Osteoblast (primary cell): ENCODE results near the gene MRPL34. TPM values are rescaled to one million over a fixed set of nuclear protein-coding genes. Genes with fewer than 3 reads are reported as not detected.
A peak's percentile ranks its signal among the peaks of the same experiment; 100 is the strongest.

Experiments
- DNase-seq: peaks from one replicate; pipeline ENCODE4 v3.0.0; 2011; ENCODE audit warnings: low spot score, mixed read lengths; ENCODE audit not compliant: insufficient read length; ENCODE audit errors: missing footprints
- H2AFZ ChIP-seq: 2 replicates; pipeline ENCODE4 v1.6.0; 2011; ENCODE audit warnings: mild to moderate bottlenecking, low read length
- H3K27ac ChIP-seq: 2 replicates; pipeline ENCODE4 v1.5.1; 2011; ENCODE audit warnings: mild to moderate bottlenecking, low read depth, low read length, moderate library complexity
- H3K27me3 ChIP-seq: 2 replicates; pipeline ENCODE4 v1.6.0; 2012; ENCODE audit warnings: mild to moderate bottlenecking, control low read depth, inconsistent platforms, low read length, moderate library complexity; ENCODE audit not compliant: insufficient read depth
- H3K36me3 ChIP-seq: 2 replicates; pipeline ENCODE4 v1.5.1; 2011; ENCODE audit warnings: mild to moderate bottlenecking, low read length, control low read depth, moderate library complexity; ENCODE audit not compliant: insufficient read depth
- H3K4me1 ChIP-seq: 2 replicates; pipeline ENCODE4 v1.5.1; 2011; ENCODE audit warnings: mild to moderate bottlenecking, low read length, control low read depth, moderate library complexity; ENCODE audit not compliant: insufficient read depth
- H3K4me2 ChIP-seq: 2 replicates; pipeline ENCODE4 v1.6.0; 2011; ENCODE audit warnings: mild to moderate bottlenecking, low read length; ENCODE audit not compliant: insufficient read depth
- H3K4me3 ChIP-seq: fragments of 200-600 bp; sonication (generic); 3 replicates; pipeline ENCODE4 v1.5.1; 2012; ENCODE audit warnings: mild to moderate bottlenecking, low read length, inconsistent platforms; ENCODE audit not compliant: insufficient read depth
- H3K79me2 ChIP-seq: 2 replicates; pipeline ENCODE4 v1.6.0; 2012; ENCODE audit warnings: mild to moderate bottlenecking, low read length, control low read depth, inconsistent platforms; ENCODE audit not compliant: insufficient read depth
- H3K9me3 ChIP-seq: 2 replicates; pipeline ENCODE4 v1.5.1; 2011; ENCODE audit warnings: low read depth, low read length, control low read depth
- H4K20me1 ChIP-seq: 2 replicates; pipeline ENCODE4 v1.6.0; 2012; ENCODE audit warnings: mild to moderate bottlenecking, low read length, control low read depth; ENCODE audit not compliant: insufficient read depth
- CTCF ChIP-seq: IDR thresholded peaks from 2 replicates; pipeline ENCODE4 v1.5.1; 2011; ENCODE audit warnings: mild to moderate bottlenecking, low read depth, low read length, moderate library complexity; ENCODE audit errors: extremely low read depth
- total RNA-seq: library from RNA; depleted of rRNA; stranded (reverse); fragments of >200 nt; gene quantifications from 2 replicates; pipeline ENCODE4 v1.2.3, GENCODE V29; 2012

MRPL34 gene
- total RNA-seq, 1 donor, result 40.5 TPM

- no peak overlapping the region for H3K4me2 ChIP-seq
- peak; percentile 94 for DNase-seq
- H3K9me3 ChIP-seq, result peaks cover 9% of the 10 kb centered on the region
- no peaks in the 10 kb centered on the region for H3K36me3 ChIP-seq
- H3K27me3 ChIP-seq, result no peaks in the 10 kb centered on the region
- no peaks in the 10 kb centered on the region for H3K79me2 ChIP-seq
- peak overlapping the region; percentile 51 for H2AFZ ChIP-seq
- no peak overlapping the region for H3K4me3 ChIP-seq
- no peaks in the 10 kb centered on the region for H4K20me1 ChIP-seq
- H3K27ac ChIP-seq, result no peak overlapping the region
- peak; percentile 88 for TF ChIP-seq CTCF
- no peaks in the 10 kb centered on the region for H3K4me1 ChIP-seq
Measured at GRCh38 chr19:17260842-17261325, 44.8 kb upstream of the MRPL34 start.

- Histone ChIP-seq H3K9me3 (peaks cover 9% of the 10 kb centered on the region), H2AFZ (no peak overlapping the region), H3K27ac (no peak overlapping the region), H3K27me3 (no peaks in the 10 kb centered on the region), H3K4me2 (no peak overlapping the region), H3K4me1 (no peaks in the 10 kb centered on the region), H4K20me1 (no peaks in the 10 kb centered on the region), H3K36me3 (no peaks in the 10 kb centered on the region), H3K4me3 (no peak overlapping the region), H3K79me2 (peaks cover under 1% of the 10 kb centered on the region)
- no peak for TF ChIP-seq CTCF
- DNase-seq, result peak; percentile 73
Measured at GRCh38 chr19:17262557-17262956, 43.1 kb upstream of the MRPL34 start.

- no peak for TF ChIP-seq CTCF
- Histone ChIP-seq H3K4me3 (no peak overlapping the region), H3K9me3 (peaks cover 9% of the 10 kb centered on the region), H2AFZ (no peak overlapping the region), H4K20me1 (no peaks in the 10 kb centered on the region), H3K36me3 (peaks cover 3% of the 10 kb centered on the region), H3K4me1 (peaks cover 8% of the 10 kb centered on the region), H3K4me2 (no peak overlapping the region), H3K27me3 (no peaks in the 10 kb centered on the region), H3K79me2 (peaks cover 13% of the 10 kb centered on the region), H3K27ac (no peak overlapping the region)
- peak; percentile 50 for DNase-seq
Measured at GRCh38 chr19:17263712-17264640, 41.7 kb upstream of the MRPL34 start.

GRCh38 chr19:17264641-17264979 lies 41.1 kb upstream of the MRPL34 start, which contains the start of gene USHBP1:
Gene USHBP1, minus strand, starts transcription at chr19:17264745. Its CDS starts 446 bp downstream, at chr19:17264299.
- no peak within 1 kb of the TSS for H3K4me2 ChIP-seq
- no peak for TF ChIP-seq CTCF
- peaks cover 8% of the 10 kb centered on the region for H3K4me1 ChIP-seq
- no peak within 1 kb of the TSS for H2AFZ ChIP-seq
- peaks cover 9% of the 10 kb centered on the region for H3K36me3 ChIP-seq
- peak; percentile 51 for DNase-seq
- H3K4me3 ChIP-seq, result no peak within 1 kb of the TSS
- peaks cover 14% of the 10 kb centered on the region for H3K79me2 ChIP-seq
- H3K9me3 ChIP-seq, result peaks cover 4% of the 10 kb centered on the region
- H3K27ac ChIP-seq, result no peak within 1 kb of the TSS
- H4K20me1 ChIP-seq, result no peaks in the 10 kb centered on the region
- no peaks in the 10 kb centered on the region for H3K27me3 ChIP-seq
